Measurements from ENCODE around the gene PACSIN3.

PACSIN3 gene

GRCh38 chr11:47139878-47140277, 46.4 kb downstream of the PACSIN3 start:
- no peak for DNase-seq (ENCODE audit: low spot score)
- TF ChIP-seq CTCF (IDR thresholded peaks at IDR 0.05; ENCODE audit: extremely low read depth, insufficient read depth, missing control alignments), result no peak
- in situ Hi-C loops (cut with MboI; ENCODE audit: low pct_unique_long_range_greater_than_20kb, low sequenced_read_pairs, unreplicated experiment), result no loop called here

- in situ Hi-C loops (cut with MboI; ENCODE audit: low pct_unique_long_range_greater_than_20kb, low sequenced_read_pairs, unreplicated experiment), result no loop called here
- DNase-seq (ENCODE audit: low spot score), result no peak
- TF ChIP-seq CTCF (IDR thresholded peaks at IDR 0.05; ENCODE audit: extremely low read depth, insufficient read depth, missing control alignments), result no peak
These were observed 48.8 kb downstream of the PACSIN3 start for GRCh38 chr11:47137476-47137875.

GRCh38 chr11:47136921-47137320, 49.3 kb downstream of the PACSIN3 start:
- TF ChIP-seq CTCF (IDR thresholded peaks at IDR 0.05; ENCODE audit: extremely low read depth, insufficient read depth, missing control alignments), result no peak
- no peak for DNase-seq (ENCODE audit: low spot score)
- in situ Hi-C loops (cut with MboI; ENCODE audit: low pct_unique_long_range_greater_than_20kb, low sequenced_read_pairs, unreplicated experiment), result no loop called here

GRCh38 chr11:47136327-47136726, 49.9 kb downstream of the PACSIN3 start:
- in situ Hi-C loops (cut with MboI; ENCODE audit: low pct_unique_long_range_greater_than_20kb, low sequenced_read_pairs, unreplicated experiment), result no loop called here
- no peak for TF ChIP-seq CTCF (IDR thresholded peaks at IDR 0.05; ENCODE audit: extremely low read depth, insufficient read depth, missing control alignments)
- no peak for DNase-seq (ENCODE audit: low spot score)

GRCh38 chr11:47132981-47133380, 53.3 kb downstream of the PACSIN3 start:
- TF ChIP-seq CTCF (IDR thresholded peaks at IDR 0.05; ENCODE audit: extremely low read depth, insufficient read depth, missing control alignments), result no peak
- DNase-seq (ENCODE audit: low spot score), result no peak
- in situ Hi-C loops (cut with MboI; ENCODE audit: low pct_unique_long_range_greater_than_20kb, low sequenced_read_pairs, unreplicated experiment), result no loop called here

- no peak for TF ChIP-seq CTCF (IDR thresholded peaks at IDR 0.05; ENCODE audit: extremely low read depth, insufficient read depth, missing control alignments)
- DNase-seq (ENCODE audit: low spot score), result no peak
- in situ Hi-C loops (cut with MboI; ENCODE audit: low pct_unique_long_range_greater_than_20kb, low sequenced_read_pairs, unreplicated experiment), result no loop called here
These were observed 53.7 kb downstream of the PACSIN3 start for GRCh38 chr11:47132490-47132889.

GRCh38 chr11:47131136-47131535, 55.1 kb downstream of the PACSIN3 start:
- DNase-seq (ENCODE audit: low spot score), result no peak
- TF ChIP-seq CTCF (IDR thresholded peaks at IDR 0.05; ENCODE audit: extremely low read depth, insufficient read depth, missing control alignments), result no peak
- in situ Hi-C loops (cut with MboI; ENCODE audit: low pct_unique_long_range_greater_than_20kb, low sequenced_read_pairs, unreplicated experiment), result no loop called here

Measured in GM13977 (cell line).